ENCODE results near the gene GABPB1.

The GABPB1 gene

GRCh38 chr15:50236433-50236832, 118.6 kb downstream of the GABPB1 start:
- no peak for DNase-seq

- no peak for DNase-seq
Measured at GRCh38 chr15:50235794-50236193, 119.2 kb downstream of the GABPB1 start.

DNA sequence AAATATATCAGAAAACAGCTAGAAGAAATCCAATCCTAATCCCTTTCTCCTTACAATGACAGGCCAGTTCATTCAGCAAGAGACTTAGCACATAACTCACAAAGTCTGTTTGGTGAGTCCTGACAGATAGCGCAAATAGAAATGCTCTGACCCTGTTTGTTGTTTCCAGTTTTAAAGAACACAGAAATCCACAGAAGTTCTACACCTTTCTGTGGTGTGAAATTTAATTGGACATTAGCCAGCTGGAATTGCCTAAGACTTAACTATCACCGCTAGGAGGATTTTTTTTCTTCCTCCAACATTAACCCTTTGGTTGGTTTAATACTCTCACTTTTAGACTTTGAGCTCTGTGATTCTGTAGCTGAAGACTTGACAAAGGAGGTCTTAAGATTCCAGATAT, 120.2 kb downstream of the GABPB1 start:
- DNase-seq: no peak

DNA sequence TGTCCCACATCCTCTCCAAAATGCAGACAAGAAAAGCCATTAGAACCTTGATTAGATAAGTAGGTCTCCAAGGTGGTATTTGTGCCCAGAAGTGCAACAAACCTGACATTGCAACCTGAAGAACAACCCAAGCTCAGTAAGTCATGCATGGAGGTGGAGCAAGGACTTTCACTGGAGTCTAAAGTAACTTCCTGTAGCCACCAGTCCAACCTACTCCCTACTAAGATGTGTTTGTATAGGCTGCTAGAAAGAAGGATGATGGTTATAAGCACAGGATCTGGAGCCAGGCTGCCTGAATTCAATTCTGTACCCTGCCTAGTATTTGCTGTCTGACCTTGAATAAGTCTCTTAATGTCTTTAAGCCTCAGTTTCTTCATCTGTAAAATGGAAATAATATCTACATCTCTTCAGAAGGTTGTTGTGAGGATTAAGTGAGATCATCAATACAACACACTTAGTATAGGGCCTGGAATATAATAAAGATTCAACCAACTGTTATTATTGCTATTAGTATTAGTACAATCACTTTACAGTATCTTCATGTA, 121.7 kb downstream of the GABPB1 start:
- no peak for DNase-seq

DNA sequence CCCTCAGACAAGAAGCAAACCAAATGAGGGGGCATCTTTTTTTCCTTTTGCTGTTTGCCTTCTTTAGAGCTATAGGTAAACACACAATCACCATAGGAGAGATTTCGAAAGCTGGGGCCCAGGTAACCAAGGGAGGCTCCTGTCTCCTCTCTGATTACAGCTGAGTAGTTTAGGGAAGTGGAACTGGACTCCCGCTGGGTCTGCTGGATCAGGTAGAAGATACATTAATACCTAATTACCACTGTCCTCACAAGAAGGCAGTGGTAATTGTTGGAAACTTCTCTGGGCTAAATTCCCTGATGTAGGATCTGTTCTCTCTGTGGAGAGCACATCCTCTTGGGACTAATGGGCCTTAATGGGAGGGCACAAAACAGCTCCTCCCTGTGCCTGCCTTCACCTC, 122.2 kb downstream of the GABPB1 start:
- DNase-seq: no peak

GRCh38 chr15:50231761-50232160, 123.2 kb downstream of the GABPB1 start:
- no peak for DNase-seq

DNA sequence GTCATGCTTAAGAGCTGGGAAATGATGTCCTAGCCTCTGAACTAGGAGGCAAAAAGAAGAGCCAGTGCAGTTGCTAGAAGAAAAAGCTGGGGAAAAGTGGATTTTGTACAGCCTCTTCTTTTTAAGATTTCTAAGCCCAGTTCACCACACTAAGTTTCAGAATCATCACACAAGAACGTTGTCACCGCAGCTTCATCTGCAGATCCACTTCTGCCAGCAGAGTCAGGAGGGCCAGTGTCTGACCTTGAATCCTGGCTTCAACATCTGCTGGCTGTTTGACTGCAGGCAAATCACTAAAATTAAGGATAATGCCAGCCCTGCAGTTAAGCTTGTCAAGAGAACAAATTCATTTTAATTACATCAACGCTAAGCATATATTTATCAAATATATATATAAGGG, 125.7 kb downstream of the GABPB1 start:
- DNase-seq: no peak

DNA sequence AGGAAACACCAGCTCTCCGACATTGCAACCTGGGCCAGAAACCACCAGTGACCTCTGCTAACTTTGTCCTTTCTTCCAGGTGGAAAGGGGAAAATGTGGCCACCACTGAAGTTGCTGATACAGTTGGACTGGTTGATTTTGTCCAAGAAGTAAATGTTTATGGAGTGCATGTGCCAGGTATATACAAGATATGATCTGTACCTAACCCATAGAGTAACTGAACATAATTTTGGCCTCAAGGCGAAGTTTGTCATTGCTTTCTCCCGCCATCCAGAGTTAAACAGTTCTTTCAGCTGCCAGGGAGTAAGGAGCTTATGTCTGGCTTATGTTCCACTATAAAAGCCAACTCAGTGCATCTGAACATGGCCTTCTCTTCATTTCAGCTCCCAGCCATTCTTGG, 126.1 kb downstream of the GABPB1 start:
- DNase-seq: no peak

- DNase-seq: no peak
Measured at GRCh38 chr15:50227076-50227475, 127.9 kb downstream of the GABPB1 start.

DNA sequence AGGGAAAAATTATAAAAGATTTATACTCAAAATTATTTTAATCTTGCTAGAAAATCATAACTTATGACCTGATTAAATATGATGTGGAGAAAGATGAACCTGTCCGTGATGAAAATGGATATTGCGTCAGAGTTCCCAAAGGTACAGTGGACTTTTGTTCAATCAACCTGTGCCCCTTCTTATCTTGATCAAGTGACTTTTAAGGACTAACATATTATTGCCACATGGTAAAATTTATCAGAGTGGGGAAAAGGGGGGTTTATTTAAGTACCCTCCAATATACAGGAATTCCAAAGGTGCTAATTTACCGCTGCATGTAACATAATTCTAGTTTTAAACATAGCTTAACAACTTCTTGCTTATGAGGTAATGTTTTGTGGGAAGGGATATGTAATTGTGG, 129.1 kb downstream of the GABPB1 start:
- DNase-seq: no peak

Measured in activated CD4-positive, CD25-positive, alpha-beta regulatory T cell (primary cell).